KG1 (cell line): ENCODE data around the gene NRXN3.
"Not testable (repeated sequence)": the region's sequence is repeated elsewhere in the genome, so short reads cannot be mapped to it uniquely, and the experiment has no call there.

Experiments
- DNase-seq: peaks from one replicate; lab custom pipeline; 2025; lab: John Stamatoyannopoulos, UW

The NRXN3 gene

GRCh38 chr14:78487573-78487972 is 317.4 kb downstream of the NRXN3 start:
- not testable (repeated sequence) for DNase-seq

GRCh38 chr14:78488938-78489337 is 318.8 kb downstream of the NRXN3 start:
- no peak for DNase-seq

- DNase-seq, result no peak
These were observed 320.9 kb downstream of the NRXN3 start for GRCh38 chr14:78491048-78491447.

GRCh38 chr14:78498062-78498595 is 328.0 kb downstream of the NRXN3 start:
- DNase-seq, result no peak

- no peak for DNase-seq
These were observed 331.7 kb downstream of the NRXN3 start for GRCh38 chr14:78501909-78502308.

GRCh38 chr14:78508023-78508422 is 337.9 kb downstream of the NRXN3 start:
- no peak for DNase-seq

- no peak for DNase-seq
These were observed 339.3 kb downstream of the NRXN3 start for GRCh38 chr14:78509516-78509915.

- DNase-seq, result no peak
These were observed 341.8 kb downstream of the NRXN3 start for GRCh38 chr14:78512021-78512420.

GRCh38 chr14:78519863-78520262 is 349.7 kb downstream of the NRXN3 start:
- peak; percentile 2 for DNase-seq

- no peak for DNase-seq
These were observed 354.0 kb downstream of the NRXN3 start for GRCh38 chr14:78524196-78524595.

- no peak for DNase-seq
These were observed 354.6 kb downstream of the NRXN3 start for GRCh38 chr14:78524766-78525165.

GRCh38 chr14:78530078-78530477 is 359.9 kb downstream of the NRXN3 start:
- DNase-seq, result peak; percentile 2

- DNase-seq, result no peak
These were observed 364.0 kb downstream of the NRXN3 start for GRCh38 chr14:78534141-78534540.

GRCh38 chr14:78535041-78535440 is 364.9 kb downstream of the NRXN3 start:
- no peak for DNase-seq

GRCh38 chr14:78541788-78542187 is 371.6 kb downstream of the NRXN3 start:
- not testable (repeated sequence) for DNase-seq

GRCh38 chr14:78543433-78543832 is 373.3 kb downstream of the NRXN3 start:
- DNase-seq, result no peak

GRCh38 chr14:78561074-78561473 is 390.9 kb downstream of the NRXN3 start:
- no peak for DNase-seq

GRCh38 chr14:78566026-78566858 is 396.1 kb downstream of the NRXN3 start:
- DNase-seq, result peak; percentile 25

- no peak for DNase-seq
These were observed 396.6 kb downstream of the NRXN3 start for GRCh38 chr14:78566859-78567172.

- DNase-seq, result no peak
These were observed 397.2 kb downstream of the NRXN3 start for GRCh38 chr14:78567343-78567742.

- DNase-seq, result not testable (repeated sequence)
These were observed 403.6 kb downstream of the NRXN3 start for GRCh38 chr14:78573736-78574135.

GRCh38 chr14:78576437-78577166 is 406.4 kb downstream of the NRXN3 start:
- no peak for DNase-seq

- no peak for DNase-seq
These were observed 411.1 kb downstream of the NRXN3 start for GRCh38 chr14:78581229-78581628.
